SJCRH30 (cell line): Measurements from ENCODE around the gene WDR90. TPM values are rescaled to one million over a fixed set of nuclear protein-coding genes. Genes with fewer than 3 reads are reported as not detected.

ENCODE experiments used
- DNase-seq, 2 experiments: peaks; one replicate each; pipeline ENCODE4 v3.0.0-alpha.2; 2015 to 2020
- H3K27ac ChIP-seq: fragments of 250-450 bp; sonication (Bioruptor Pico); 2 replicates; pipeline ENCODE4 v1.5.1; 2020; ENCODE audit warnings: mild to moderate bottlenecking, moderate library complexity
- H3K27me3 ChIP-seq: fragments of 250-450 bp; sonication (Bioruptor Pico); 2 replicates; pipeline ENCODE4 v1.5.1; 2020; ENCODE audit warnings: mild to moderate bottlenecking, moderate library complexity
- H3K36me3 ChIP-seq: fragments of 250-450 bp; sonication (Bioruptor Pico); 2 replicates; pipeline ENCODE4 v1.5.1; 2020; ENCODE audit warnings: mild to moderate bottlenecking, moderate library complexity
- H3K4me1 ChIP-seq: fragments of 250-450 bp; sonication (Bioruptor Pico); 2 replicates; pipeline ENCODE4 v1.5.1; 2020; ENCODE audit warnings: mild to moderate bottlenecking, moderate library complexity
- H3K4me3 ChIP-seq: fragments of 250-450 bp; sonication (Bioruptor Pico); 2 replicates; pipeline ENCODE4 v1.5.1; 2020; ENCODE audit warnings: mild to moderate bottlenecking, moderate library complexity
- H3K9me3 ChIP-seq: fragments of 250-450 bp; sonication (Bioruptor Pico); replicated peaks from 2 replicates; pipeline ENCODE4 v1.5.1; 2020; ENCODE audit warnings: mild to moderate bottlenecking, moderate library complexity
- total RNA-seq: library from RNA; depleted of rRNA; stranded (reverse); fragments of >200 nt; shearing (Covaris generic); gene quantifications from 2 replicates; pipeline ENCODE4 v1.2.3, GENCODE V29; 2014

The WDR90 gene
- total RNA-seq, 1 experiment from 2014 or later: 18.3 TPM

GRCh38 chr16:621526-622105 is 27.5 kb upstream of the WDR90 start:
- H3K27me3 ChIP-seq: no peaks in the 10 kb centered on the region
- H3K9me3 ChIP-seq: no peaks in the 10 kb centered on the region
- H3K4me1 ChIP-seq: no peaks in the 10 kb centered on the region
- no peak for DNase-seq
- H3K36me3 ChIP-seq: no peaks in the 10 kb centered on the region
- H3K27ac ChIP-seq: no peak overlapping the region
- H3K4me3 ChIP-seq: no peak overlapping the region

GRCh38 chr16:622920-623280 is 26.3 kb upstream of the WDR90 start:
- H3K4me3 ChIP-seq: no peak overlapping the region
- DNase-seq: no peak
- no peaks in the 10 kb centered on the region; the same call in 1 of the 2 replicates for H3K36me3 ChIP-seq
- no peaks in the 10 kb centered on the region for H3K9me3 ChIP-seq
- no peak overlapping the region for H3K27ac ChIP-seq
- H3K27me3 ChIP-seq: no peaks in the 10 kb centered on the region
- H3K4me1 ChIP-seq: no peaks in the 10 kb centered on the region

- Histone ChIP-seq H3K27me3 (no peaks in the 10 kb centered on the region), H3K4me1 (peaks cover 6% of the 10 kb centered on the region; the same call in 1 of the 2 replicates), H3K9me3 (no peaks in the 10 kb centered on the region), H3K27ac (no peak overlapping the region), H3K4me3 (no peak overlapping the region), H3K36me3 (no peaks in the 10 kb centered on the region; the same call in 1 of the 2 replicates)
- peak in 1 of 2 experiments; percentile 38 for DNase-seq
These were observed 24.6 kb upstream of the WDR90 start for GRCh38 chr16:624526-625070.

DNA sequence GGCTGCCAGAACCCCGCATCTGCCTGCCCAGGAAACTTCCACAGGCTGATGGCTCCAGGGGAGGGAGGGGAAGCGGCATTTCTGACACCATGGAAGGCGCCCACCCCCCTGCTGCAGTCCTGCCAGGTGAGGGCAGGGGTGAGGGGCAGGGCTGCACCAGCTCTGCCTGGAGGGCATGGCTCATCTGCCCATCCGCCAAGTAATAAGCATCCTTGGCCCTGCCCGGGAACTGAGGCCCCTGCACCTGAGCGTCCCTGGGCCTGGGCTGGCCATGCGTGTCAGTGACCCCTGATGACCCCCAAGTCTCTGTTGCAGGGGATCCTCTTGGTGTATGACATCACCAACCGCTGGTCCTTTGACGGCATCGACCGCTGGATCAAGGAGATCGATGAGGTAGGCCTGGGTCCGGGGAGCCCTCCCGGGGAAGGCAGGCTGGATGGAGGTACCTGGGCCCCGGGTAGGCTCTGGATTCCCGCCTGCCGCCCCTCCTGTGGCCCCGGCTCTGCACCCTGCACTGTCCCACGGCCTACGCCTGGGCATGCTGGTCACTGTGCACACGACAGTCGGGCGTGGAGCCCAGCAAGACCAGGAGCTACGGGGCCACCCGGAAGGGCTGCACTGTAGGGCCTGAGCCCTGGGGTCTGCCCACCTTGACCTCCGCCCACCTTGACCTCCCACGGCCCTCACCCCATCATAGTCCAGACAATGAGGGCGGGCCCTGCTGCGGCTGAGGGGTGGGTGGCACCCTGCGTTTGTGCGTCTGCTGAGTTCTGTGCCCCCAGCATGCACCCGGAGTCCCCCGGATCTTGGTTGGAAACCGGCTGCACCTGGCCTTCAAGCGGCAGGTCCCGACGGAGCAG is 23.8 kb upstream of the WDR90 start:
- H3K4me3 ChIP-seq: no peak overlapping the region
- H3K27ac ChIP-seq: no peak overlapping the region
- H3K27me3 ChIP-seq: no peaks in the 10 kb centered on the region
- DNase-seq: no peak
- H3K36me3 ChIP-seq: no peaks in the 10 kb centered on the region; the same call in 1 of the 2 replicates
- no peaks in the 10 kb centered on the region for H3K9me3 ChIP-seq
- H3K4me1 ChIP-seq: peaks cover 10% of the 10 kb centered on the region

DNA sequence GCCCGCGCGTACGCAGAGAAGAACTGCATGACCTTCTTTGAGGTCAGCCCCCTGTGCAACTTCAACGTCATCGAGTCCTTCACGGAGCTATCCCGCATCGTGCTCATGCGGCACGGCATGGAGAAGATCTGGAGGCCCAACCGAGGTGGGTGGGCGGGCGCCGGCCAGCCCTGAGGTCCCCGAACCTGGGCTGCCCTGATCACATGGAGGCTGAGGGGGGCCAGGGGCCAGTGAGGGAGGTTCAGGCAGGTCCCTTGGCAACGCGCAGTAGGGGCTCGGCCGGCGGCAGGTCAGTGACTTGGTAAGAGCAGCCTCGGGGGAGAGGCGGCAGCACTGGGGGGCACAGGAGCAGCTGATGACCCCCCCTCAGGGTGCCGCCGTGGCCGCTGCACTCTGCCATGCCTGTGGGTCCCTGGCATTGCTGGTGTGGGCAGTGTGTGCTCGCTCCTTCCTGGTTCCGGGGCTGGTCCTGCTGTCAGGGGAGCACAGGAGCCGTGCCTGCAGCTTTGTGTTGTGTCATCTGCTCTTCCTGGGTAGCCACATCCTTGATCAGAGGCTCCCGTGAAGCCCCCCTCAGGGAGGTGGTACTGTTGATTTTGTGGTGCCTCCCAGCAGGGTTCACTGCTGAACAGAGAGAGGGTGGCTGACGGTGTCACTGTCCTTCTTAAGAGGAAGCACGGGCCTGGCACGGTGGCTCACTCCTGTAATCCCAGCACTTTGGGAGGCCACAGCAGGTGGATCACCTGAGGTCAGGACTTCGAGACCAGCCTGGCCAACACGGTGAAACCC is 23.0 kb upstream of the WDR90 start:
- Histone ChIP-seq H3K27me3 (no peaks in the 10 kb centered on the region), H3K4me3 (no peak overlapping the region), H3K36me3 (no peaks in the 10 kb centered on the region; the same call in 1 of the 2 replicates), H3K27ac (no peak overlapping the region), H3K9me3 (no peaks in the 10 kb centered on the region), H3K4me1 (peaks cover 15% of the 10 kb centered on the region)
- DNase-seq: no peak

DNA sequence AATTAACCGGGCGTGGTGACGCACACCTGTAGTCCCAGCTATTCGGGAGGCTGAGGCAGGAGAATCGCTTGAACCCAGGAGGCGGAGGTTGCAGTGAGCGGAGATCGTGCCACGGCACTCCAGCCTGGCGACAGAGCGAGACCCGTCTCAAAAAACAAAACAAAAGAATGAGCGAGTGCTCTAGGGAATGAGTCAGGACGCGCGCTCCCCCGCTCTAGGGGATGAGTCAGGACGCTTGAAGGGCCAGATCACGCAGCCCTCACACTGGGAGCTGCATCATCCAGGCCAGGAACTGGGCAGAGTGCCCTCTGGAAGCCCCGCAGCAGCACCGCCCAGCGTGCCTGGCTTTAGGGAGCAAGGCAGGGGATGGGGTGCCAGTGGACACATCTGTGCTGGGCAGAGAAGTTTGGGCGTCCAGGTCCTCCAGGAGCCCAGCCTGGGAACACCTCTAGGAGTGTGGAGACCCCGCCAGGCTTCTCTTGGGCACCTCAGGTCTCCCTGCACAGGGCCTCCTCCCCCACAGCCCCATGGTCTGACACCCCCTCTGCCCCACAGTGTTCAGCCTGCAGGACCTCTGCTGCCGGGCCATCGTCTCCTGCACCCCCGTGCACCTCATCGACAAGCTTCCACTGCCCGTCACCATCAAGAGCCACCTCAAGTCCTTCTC is 22.2 kb upstream of the WDR90 start:
- Histone ChIP-seq H3K4me1 (peaks cover 15% of the 10 kb centered on the region), H3K9me3 (no peaks in the 10 kb centered on the region), H3K27ac (no peak overlapping the region), H3K36me3 (no peaks in the 10 kb centered on the region; the same call in 1 of the 2 replicates), H3K4me3 (no peak overlapping the region), H3K27me3 (no peaks in the 10 kb centered on the region)
- DNase-seq: no peak

- Histone ChIP-seq H3K9me3 (no peaks in the 10 kb centered on the region), H3K27ac (no peak overlapping the region), H3K4me1 (peaks cover 15% of the 10 kb centered on the region), H3K27me3 (no peaks in the 10 kb centered on the region), H3K4me3 (no peak overlapping the region), H3K36me3 (no peaks in the 10 kb centered on the region; the same call in 1 of the 2 replicates)
- DNase-seq: peak in 1 of 2 experiments; percentile 37
These were observed 21.5 kb upstream of the WDR90 start for GRCh38 chr16:627454-628239.

DNA sequence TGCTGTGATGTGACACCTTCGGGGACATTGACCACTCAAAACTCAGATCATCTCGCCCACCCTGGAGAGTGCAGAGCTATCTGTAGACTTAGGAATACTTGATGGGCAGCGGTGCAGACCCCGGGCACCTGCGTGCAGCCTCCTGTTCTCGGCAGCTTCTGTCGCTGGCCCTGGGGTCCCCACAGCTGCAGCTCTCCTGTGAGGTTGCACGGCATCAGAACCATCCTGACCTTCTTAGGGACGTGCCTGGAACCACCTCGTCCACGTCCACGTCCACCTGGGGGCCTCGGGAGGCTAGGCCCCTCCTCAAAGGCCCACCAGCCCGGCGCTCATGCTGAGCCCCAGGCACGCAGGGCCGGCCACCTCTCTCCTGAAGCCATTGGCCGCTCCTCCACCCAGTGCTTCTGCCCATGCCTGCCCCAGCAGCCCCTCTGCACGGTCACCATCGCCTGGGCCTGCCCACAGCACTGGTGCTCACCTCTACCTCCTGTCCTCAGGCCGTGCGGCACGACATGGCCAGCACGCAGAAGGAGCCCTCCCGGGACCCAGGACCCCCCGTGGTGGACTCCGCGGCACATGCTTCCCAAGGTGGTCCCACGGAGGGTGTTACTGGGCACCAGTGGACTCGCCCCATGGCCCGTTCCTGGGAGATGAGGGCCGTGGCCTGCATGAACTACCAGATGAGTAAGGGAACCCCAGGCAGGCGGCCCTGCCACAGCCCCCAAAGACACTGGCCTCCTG is 20.7 kb upstream of the WDR90 start:
- no peak for DNase-seq
- Histone ChIP-seq H3K36me3 (no peaks in the 10 kb centered on the region; the same call in 1 of the 2 replicates), H3K27me3 (no peaks in the 10 kb centered on the region), H3K4me3 (no peak overlapping the region), H3K4me1 (peaks cover 15% of the 10 kb centered on the region), H3K9me3 (no peaks in the 10 kb centered on the region), H3K27ac (no peak overlapping the region)

DNA sequence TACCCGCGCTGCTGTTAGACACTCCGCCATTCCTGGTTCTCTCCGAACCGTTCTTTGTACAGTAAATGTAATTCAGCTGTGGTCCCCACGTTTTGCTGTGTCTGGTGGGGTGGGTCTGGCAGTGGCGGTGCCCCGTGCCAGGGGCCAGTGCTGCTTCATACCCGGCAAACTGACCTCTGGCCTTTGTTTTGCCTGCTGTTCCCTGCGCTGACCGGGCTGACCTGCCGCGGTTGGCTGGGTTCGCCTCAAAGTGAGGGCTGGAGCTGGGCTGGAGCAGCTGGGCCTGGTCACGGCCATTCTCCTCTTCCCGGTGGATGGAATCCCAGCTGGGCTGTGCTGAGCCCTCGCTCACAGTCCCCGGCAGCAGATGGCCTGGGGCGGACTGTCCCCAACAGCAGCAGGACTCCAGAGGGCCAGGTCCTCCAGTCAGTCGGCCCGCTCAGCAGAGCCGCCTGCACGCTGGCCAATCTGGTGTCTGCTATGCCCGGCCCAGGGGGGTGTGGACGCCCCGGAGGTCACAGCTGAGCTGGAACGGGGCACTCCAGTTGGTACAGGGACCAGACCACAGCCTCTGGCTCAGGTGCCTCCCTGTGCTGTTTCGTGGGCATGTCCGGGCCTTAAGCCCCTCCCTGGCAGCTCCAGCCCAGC is 19.9 kb upstream of the WDR90 start:
- no peaks in the 10 kb centered on the region for H3K27me3 ChIP-seq
- H3K4me3 ChIP-seq: no peak overlapping the region
- peaks cover 15% of the 10 kb centered on the region for H3K4me1 ChIP-seq
- H3K27ac ChIP-seq: no peak overlapping the region
- H3K36me3 ChIP-seq: no peaks in the 10 kb centered on the region; the same call in 1 of the 2 replicates
- no peaks in the 10 kb centered on the region for H3K9me3 ChIP-seq
- peak; percentile 50 to 57 for DNase-seq

DNA sequence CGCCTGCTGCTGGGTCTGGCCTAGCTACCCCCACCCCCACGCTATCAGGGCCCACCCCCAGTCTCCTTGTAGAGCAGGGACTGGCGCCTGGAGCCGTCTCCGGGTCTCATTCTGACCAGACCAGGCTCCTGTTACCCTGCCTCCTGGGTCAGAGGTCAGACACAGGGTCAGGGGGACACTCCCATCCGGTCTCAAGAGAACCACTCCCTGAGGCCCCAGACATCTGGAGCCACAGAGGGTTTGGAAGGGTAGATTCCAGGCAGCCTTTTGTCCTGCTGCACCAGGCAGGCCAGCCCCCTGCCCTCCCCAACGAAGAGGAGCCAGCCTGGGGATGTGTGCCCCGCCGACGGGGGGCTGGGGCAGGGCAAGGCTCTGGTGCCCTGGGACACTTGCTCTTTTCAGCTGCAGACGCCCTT is 19.3 kb upstream of the WDR90 start:
- peaks cover 15% of the 10 kb centered on the region for H3K4me1 ChIP-seq
- no peaks in the 10 kb centered on the region for H3K9me3 ChIP-seq
- no peak for DNase-seq
- H3K36me3 ChIP-seq: no peaks in the 10 kb centered on the region; the same call in 1 of the 2 replicates
- H3K4me3 ChIP-seq: no peak overlapping the region
- no peaks in the 10 kb centered on the region for H3K27me3 ChIP-seq
- H3K27ac ChIP-seq: no peak overlapping the region

- Histone ChIP-seq H3K4me3 (no peak overlapping the region), H3K27ac (no peak overlapping the region), H3K9me3 (no peaks in the 10 kb centered on the region), H3K4me1 (peaks cover 15% of the 10 kb centered on the region), H3K36me3 (no peaks in the 10 kb centered on the region; the same call in 1 of the 2 replicates), H3K27me3 (no peaks in the 10 kb centered on the region)
- no peak for DNase-seq
These were observed 18.8 kb upstream of the WDR90 start for GRCh38 chr16:630249-630814.

DNA sequence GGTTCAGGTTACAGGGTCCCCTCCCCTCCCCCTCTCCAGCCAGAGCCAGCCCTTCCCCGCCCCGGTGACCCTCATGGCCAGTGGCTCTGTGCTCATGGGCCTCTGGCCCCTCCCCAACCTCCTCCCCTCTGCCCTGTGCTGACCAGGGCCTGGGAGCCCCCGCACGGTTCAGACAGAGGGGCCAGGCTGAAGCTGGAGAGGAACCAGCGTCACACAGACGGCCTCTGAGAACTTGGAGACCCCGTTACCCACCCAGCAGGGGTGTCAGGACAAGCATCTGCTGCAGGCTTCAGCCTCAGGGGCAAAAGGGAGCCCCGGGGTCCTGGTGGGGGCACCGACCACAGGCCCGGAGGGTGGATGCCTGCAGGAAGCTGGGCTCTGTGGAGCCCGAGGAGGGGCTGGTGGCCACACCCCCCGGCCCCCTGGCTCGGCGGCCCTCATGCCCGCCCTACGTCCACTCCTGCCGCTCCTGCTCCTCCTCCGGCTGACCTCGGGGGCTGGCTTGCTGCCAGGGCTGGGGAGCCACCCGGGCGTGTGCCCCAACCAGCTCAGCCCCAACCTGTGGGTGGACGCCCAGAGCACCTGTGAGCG is 18.3 kb upstream of the WDR90 start, which contains the start of gene WFIKKN1:
Gene WFIKKN1 (plus strand): TSS at position 171 of the 591 bp plus-strand sequence. CDS start 269 bp downstream, at position 440.
- Histone ChIP-seq H3K9me3 (no peaks in the 10 kb centered on the region), H3K27ac (no peak within 1 kb of the TSS), H3K36me3 (no peaks in the 10 kb centered on the region; the same call in 1 of the 2 replicates), H3K27me3 (no peaks in the 10 kb centered on the region), H3K4me3 (no peak within 1 kb of the TSS), H3K4me1 (peaks cover 15% of the 10 kb centered on the region)
- DNase-seq: peak in 1 of 2 experiments; percentile 32
